Measurements from ENCODE around the gene MSN.
"Not testable (repeated sequence)": the region's sequence is repeated elsewhere in the genome, so short reads cannot be mapped to it uniquely, and the experiment has no call there.

MSN gene

DNA sequence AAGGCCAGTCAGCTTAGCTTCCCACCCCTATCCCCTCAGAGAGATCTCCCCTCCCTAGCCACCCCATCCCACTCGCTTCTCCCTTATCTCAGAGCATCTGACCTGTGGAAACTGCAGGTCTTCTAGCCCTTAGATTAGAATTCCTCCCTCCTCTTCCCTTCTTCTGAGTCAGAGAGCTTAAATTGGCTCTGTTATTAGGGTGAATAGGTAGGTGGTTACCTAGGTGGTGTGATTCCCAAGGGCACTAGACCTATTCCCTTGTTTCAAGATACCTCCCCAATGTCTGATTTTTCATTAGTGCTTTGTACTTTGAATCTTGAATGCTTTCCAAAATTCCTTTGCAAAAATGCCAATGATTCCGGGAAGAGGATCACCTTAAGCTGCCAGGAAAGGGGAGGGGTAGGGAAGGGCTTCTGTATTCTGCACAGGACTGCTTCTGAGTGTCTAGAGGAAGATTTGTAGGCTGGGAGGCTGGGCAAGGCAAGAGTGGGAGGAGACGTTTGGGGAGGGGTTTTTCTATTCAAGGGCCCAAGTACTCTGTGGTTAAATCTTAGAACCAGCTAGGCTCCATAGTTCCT is 24.5 kb upstream of the MSN start:
- Histone ChIP-seq H3K9me3 (ENCODE audit: low read depth, low read length) (no peaks in the 10 kb centered on the region), H3K36me3 (ENCODE audit: insufficient read depth, low read length) (no peaks in the 10 kb centered on the region), H3K9ac (ENCODE audit: insufficient read length) (no peak overlapping the region), H3K27ac (no peak overlapping the region), H3K4me3 (no peak overlapping the region)
- TF ChIP-seq FOXP2 (optimal IDR thresholded peaks at IDR 0.05; ENCODE audit: control extremely low read depth, extremely low read length, insufficient read depth) (no peak), EZH2 (IDR thresholded peaks at IDR 0.05) (no peak), POLR2AphosphoS5 (IDR thresholded peaks at IDR 0.05; ENCODE audit: borderline replicate concordance, low read depth, low read length) (no peak)
- no peak for DNase-seq (ENCODE audit: low read depth, low spot score)

GRCh38 chrX:65643531-65644052 is 23.9 kb upstream of the MSN start:
- Histone ChIP-seq H3K36me3 (ENCODE audit: insufficient read depth, low read length) (no peaks in the 10 kb centered on the region), H3K9ac (ENCODE audit: insufficient read length) (no peak overlapping the region), H3K27ac (no peak overlapping the region), H3K9me3 (ENCODE audit: low read depth, low read length) (no peaks in the 10 kb centered on the region), H3K4me3 (no peak overlapping the region)
- DNase-seq (ENCODE audit: low read depth, low spot score): no peak
- TF ChIP-seq FOXP2 (optimal IDR thresholded peaks at IDR 0.05; ENCODE audit: control extremely low read depth, extremely low read length, insufficient read depth) (no peak), POLR2AphosphoS5 (IDR thresholded peaks at IDR 0.05; ENCODE audit: borderline replicate concordance, low read depth, low read length) (no peak), EZH2 (IDR thresholded peaks at IDR 0.05) (no peak)

DNA sequence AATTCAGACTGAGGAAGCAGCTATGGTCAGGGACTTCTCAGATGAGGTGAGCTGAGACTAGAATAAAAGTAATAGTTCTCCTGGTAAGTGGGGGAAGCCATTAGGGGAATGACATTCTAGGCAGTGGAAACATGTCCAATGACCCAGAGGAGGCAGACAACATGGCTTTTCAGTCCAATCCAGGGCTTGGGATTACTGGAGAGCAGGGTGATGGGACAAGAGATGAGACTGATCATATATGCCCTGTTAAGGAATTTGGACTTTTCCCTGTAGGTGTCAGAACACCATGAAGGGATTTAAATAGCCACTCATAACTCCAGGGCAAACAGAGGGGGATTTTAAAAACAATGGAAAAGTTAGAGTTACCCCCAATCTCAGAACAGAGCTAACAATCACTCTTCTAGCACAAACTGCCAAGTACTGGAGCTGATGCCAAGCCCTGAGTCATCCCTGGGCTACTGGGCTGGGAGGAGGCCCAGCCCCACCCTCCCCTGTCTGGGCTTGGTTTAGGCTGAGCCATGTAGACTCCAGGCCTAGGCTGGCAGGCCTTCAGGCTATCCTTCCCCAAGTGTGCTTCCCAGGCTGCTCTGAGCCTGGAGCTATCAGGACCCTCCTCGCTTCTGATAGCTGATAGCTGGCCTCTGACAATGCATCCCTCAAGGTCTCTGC is 22.7 kb upstream of the MSN start:
- Histone ChIP-seq H3K9me3 (ENCODE audit: low read depth, low read length) (no peaks in the 10 kb centered on the region), H3K4me3 (no peak overlapping the region), H3K9ac (ENCODE audit: insufficient read length) (no peak overlapping the region), H3K36me3 (ENCODE audit: insufficient read depth, low read length) (no peaks in the 10 kb centered on the region), H3K27ac (no peak overlapping the region)
- DNase-seq (ENCODE audit: low read depth, low spot score): no peak
- TF ChIP-seq FOXP2 (optimal IDR thresholded peaks at IDR 0.05; ENCODE audit: control extremely low read depth, extremely low read length, insufficient read depth) (no peak), EZH2 (IDR thresholded peaks at IDR 0.05) (no peak), POLR2AphosphoS5 (IDR thresholded peaks at IDR 0.05; ENCODE audit: borderline replicate concordance, low read depth, low read length) (no peak)

- Histone ChIP-seq H3K4me3 (no peak overlapping the region), H3K36me3 (ENCODE audit: insufficient read depth, low read length) (no peaks in the 10 kb centered on the region)
- no peak for TF ChIP-seq FOXP2 (optimal IDR thresholded peaks at IDR 0.05; ENCODE audit: control extremely low read depth, extremely low read length, insufficient read depth)
- no peak for TF ChIP-seq EZH2 (IDR thresholded peaks at IDR 0.05)
- no peak for TF ChIP-seq POLR2AphosphoS5 (IDR thresholded peaks at IDR 0.05; ENCODE audit: borderline replicate concordance, low read depth, low read length)
Measured at GRCh38 chrX:65647801-65648200, 19.7 kb upstream of the MSN start.

DNA sequence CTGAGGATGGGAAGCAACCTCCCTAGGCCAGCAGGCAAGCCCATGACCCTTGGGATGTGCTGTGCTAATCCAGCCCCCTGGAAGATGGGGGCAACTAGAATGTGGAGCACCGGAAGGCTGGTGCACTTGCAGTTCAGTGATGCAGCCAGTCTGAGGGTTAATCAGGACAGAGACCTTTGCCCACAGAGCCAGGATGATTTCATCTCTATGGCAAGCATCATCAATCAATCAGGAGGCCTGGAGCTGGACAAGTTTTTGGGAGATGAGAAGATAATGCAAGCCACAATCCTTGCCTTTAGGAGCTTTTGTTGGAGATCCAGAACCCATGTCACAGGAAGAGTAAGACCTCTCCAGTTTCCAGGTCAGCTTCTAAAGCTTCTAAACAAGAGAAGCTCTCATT is 15.4 kb upstream of the MSN start:
- Histone ChIP-seq H3K4me3 (no peak overlapping the region), H3K27ac (no peak overlapping the region), H3K9ac (ENCODE audit: insufficient read length) (no peak overlapping the region), H3K9me3 (ENCODE audit: low read depth, low read length) (no peaks in the 10 kb centered on the region), H3K36me3 (ENCODE audit: insufficient read depth, low read length) (no peaks in the 10 kb centered on the region)
- no peak for DNase-seq (ENCODE audit: low read depth, low spot score)
- TF ChIP-seq POLR2AphosphoS5 (IDR thresholded peaks at IDR 0.05; ENCODE audit: borderline replicate concordance, low read depth, low read length): no peak
- no peak for TF ChIP-seq FOXP2 (optimal IDR thresholded peaks at IDR 0.05; ENCODE audit: control extremely low read depth, extremely low read length, insufficient read depth)

More at GRCh38 chrX:65647801-65648200, 19.7 kb upstream of the MSN start:
- Histone ChIP-seq H3K9ac (ENCODE audit: insufficient read length) (no peak overlapping the region), H3K27ac (no peak overlapping the region), H3K9me3 (ENCODE audit: low read depth, low read length) (no peaks in the 10 kb centered on the region)
- no peak for DNase-seq (ENCODE audit: low read depth, low spot score)

- H3K27ac ChIP-seq; H3K4me3 ChIP-seq; H3K36me3 ChIP-seq (ENCODE audit: insufficient read depth, low read length); H3K9me3 ChIP-seq (ENCODE audit: low read depth, low read length); DNase-seq (ENCODE audit: low read depth, low spot score); H3K9ac ChIP-seq (ENCODE audit: insufficient read length): not testable (repeated sequence)
Measured at GRCh38 chrX:65657009-65657441, 10.4 kb upstream of the MSN start.

DNA sequence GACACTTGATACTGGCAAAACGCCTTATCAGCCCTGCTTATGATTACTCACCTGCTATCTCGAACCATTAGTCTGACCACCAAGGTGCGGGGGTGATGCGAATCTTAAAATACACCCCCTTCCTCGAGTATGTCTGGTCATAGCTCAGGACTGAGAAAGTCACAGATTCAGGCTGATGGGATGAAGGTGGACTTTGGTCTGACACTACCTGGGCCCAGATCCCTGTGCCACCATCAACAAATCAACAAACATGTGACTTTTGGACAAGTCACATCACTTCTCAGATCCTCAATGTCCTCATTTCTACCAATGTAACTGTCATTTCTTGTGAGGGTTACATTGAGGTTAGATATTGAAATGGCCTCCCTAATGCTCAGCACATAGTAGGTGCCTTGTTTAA is 9.8 kb upstream of the MSN start:
- no peaks in the 10 kb centered on the region for H3K36me3 ChIP-seq (ENCODE audit: insufficient read depth, low read length)
- H3K4me3 ChIP-seq: no peak overlapping the region
- no peaks in the 10 kb centered on the region for H3K9me3 ChIP-seq (ENCODE audit: low read depth, low read length)
- TF ChIP-seq POLR2AphosphoS5 (IDR thresholded peaks at IDR 0.05; ENCODE audit: borderline replicate concordance, low read depth, low read length) (no peak), FOXP2 (optimal IDR thresholded peaks at IDR 0.05; ENCODE audit: control extremely low read depth, extremely low read length, insufficient read depth) (no peak), EZH2 (IDR thresholded peaks at IDR 0.05) (no peak)
- no peak overlapping the region for H3K9ac ChIP-seq (ENCODE audit: insufficient read length)
- no peak for DNase-seq (ENCODE audit: low read depth, low spot score)
- H3K27ac ChIP-seq: no peak overlapping the region

GRCh38 chrX:65658229-65658628 is 9.2 kb upstream of the MSN start:
- Histone ChIP-seq H3K36me3 (ENCODE audit: insufficient read depth, low read length) (no peaks in the 10 kb centered on the region), H3K9ac (ENCODE audit: insufficient read length) (no peak overlapping the region), H3K9me3 (ENCODE audit: low read depth, low read length) (no peaks in the 10 kb centered on the region), H3K4me3 (no peak overlapping the region), H3K27ac (no peak overlapping the region)
- DNase-seq (ENCODE audit: low read depth, low spot score): no peak
- TF ChIP-seq POLR2AphosphoS5 (IDR thresholded peaks at IDR 0.05; ENCODE audit: borderline replicate concordance, low read depth, low read length) (no peak), EZH2 (IDR thresholded peaks at IDR 0.05) (no peak), FOXP2 (optimal IDR thresholded peaks at IDR 0.05; ENCODE audit: control extremely low read depth, extremely low read length, insufficient read depth) (no peak)

DNA sequence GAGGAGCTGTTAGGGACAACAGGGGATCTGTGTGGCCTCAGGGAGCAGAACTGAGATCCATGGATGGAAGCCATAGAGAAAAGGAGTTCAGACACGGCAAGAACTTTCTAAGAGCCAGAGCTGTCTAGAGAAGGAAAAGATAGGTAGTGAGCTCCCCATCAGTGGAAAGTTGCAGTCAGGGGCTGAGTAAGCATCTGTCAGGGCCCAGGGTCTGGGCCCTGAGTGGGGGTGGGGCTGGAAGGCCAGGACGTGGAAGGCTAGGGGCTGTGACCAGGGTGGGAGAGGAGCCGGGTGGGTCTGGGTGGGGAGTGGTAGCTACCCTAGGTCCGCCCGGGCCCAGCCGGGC is 324 bp upstream of the MSN start:
- peak overlapping the region; percentile 77 for H3K4me3 ChIP-seq
- TF ChIP-seq EZH2 (IDR thresholded peaks at IDR 0.05): no peak
- no peak for DNase-seq (ENCODE audit: low read depth, low spot score)
- H3K27ac ChIP-seq: no peak overlapping the region
- no peak overlapping the region for H3K9ac ChIP-seq (ENCODE audit: insufficient read length)
- no peaks in the 10 kb centered on the region for H3K9me3 ChIP-seq (ENCODE audit: low read depth, low read length)
- H3K36me3 ChIP-seq (ENCODE audit: insufficient read depth, low read length): no peaks in the 10 kb centered on the region
